ENCODE results near the gene PRKCSH.
A peak's percentile ranks its signal among the peaks of the same experiment; 100 is the strongest.
"Not testable (repeated sequence)": the region's sequence is repeated elsewhere in the genome, so short reads cannot be mapped to it uniquely, and the experiment has no call there.

Gene PRKCSH

GRCh38 chr19:11458236-11458900 lies 22.9 kb downstream of the PRKCSH start:
- Histone ChIP-seq H3K4me3 (ENCODE audit: low read depth, low read length) (no peak overlapping the region), H3K36me3 (ENCODE audit: control insufficient read depth in 2 of 2, insufficient read depth in 1 of 2, low read length in 2 of 2) (no peaks in the 10 kb centered on the region), H3K9me3 (ENCODE audit: control insufficient read depth, insufficient read depth, low read depth, low read length) (no peaks in the 10 kb centered on the region), H3K27ac (ENCODE audit: extremely low read depth, low read depth, low read length) (no peak overlapping the region), H3K4me1 (ENCODE audit: control insufficient read depth, insufficient read depth, low read length) (no peaks in the 10 kb centered on the region)
- POLR2A ChIA-PET, result interaction anchor here (0.9 kb wide), 1 partner anchor 23 kb away, joined by 3 read pairs; the partner anchor contains the start of gene ODAD3
- CTCF ChIA-PET, result interaction anchor here (1.0 to 1.1 kb wide), 2 partner anchors 15 to 77 kb away, joined by 4 to 7 read pairs; no protein-coding TSS in a partner anchor
- TF ChIP-seq ZNF23 (tag by site-specific recombination; IDR thresholded peaks at IDR 0.05; ENCODE audit: borderline replicate concordance) (no peak), ZFP3 (tag by site-specific recombination; IDR thresholded peaks at IDR 0.05; ENCODE audit: low read depth) (no peak), ZBTB11 (tag by site-specific recombination; conservative IDR thresholded peaks at IDR 0.05; ENCODE audit: low read depth) (no peak), ZNF350 (tag by site-specific recombination; IDR thresholded peaks at IDR 0.05) (no peak), HIC1 (tag by site-specific recombination; IDR thresholded peaks at IDR 0.05) (no peak), ZNF48 (tag by site-specific recombination; IDR thresholded peaks at IDR 0.05) (no peak), ZNF843 (tag by site-specific recombination; IDR thresholded peaks at IDR 0.05) (no peak), PATZ1 (tag by site-specific recombination; IDR thresholded peaks at IDR 0.05) (no peak)

GRCh38 chr19:11458912-11459311 lies 23.5 kb downstream of the PRKCSH start:
- TF ChIP-seq ZNF362 (tag by site-specific recombination; IDR thresholded peaks at IDR 0.05) (peak; percentile 91), ZNF335 (tag by site-specific recombination; conservative IDR thresholded peaks at IDR 0.05) (peak; percentile 52)
- ChIA-PET POLR2A (interaction anchor here (0.9 kb wide), 1 partner anchor 24 kb away, joined by 3 read pairs; the partner anchor contains the start of gene ODAD3), CTCF (interaction anchor here (0.6 to 1.4 kb wide), 7 partner anchors 12 to 1369 kb away, joined by 3 to 7 read pairs (median 4); no protein-coding TSS in a partner anchor)
- H3K9me3 ChIP-seq (ENCODE audit: control insufficient read depth, insufficient read depth, low read depth, low read length); H3K4me1 ChIP-seq (ENCODE audit: control insufficient read depth, insufficient read depth, low read length); H3K27ac ChIP-seq (ENCODE audit: extremely low read depth, low read depth, low read length); H3K4me3 ChIP-seq (ENCODE audit: low read depth, low read length); H3K36me3 ChIP-seq (ENCODE audit: control insufficient read depth in 2 of 2, insufficient read depth in 1 of 2, low read length in 2 of 2): not testable (repeated sequence)

GRCh38 chr19:11460207-11460606 lies 24.8 kb downstream of the PRKCSH start:
- POLR2A ChIA-PET, result no interaction called here
- no peak overlapping the region for H3K27ac ChIP-seq (ENCODE audit: extremely low read depth, low read depth, low read length)
- TF ChIP-seq BCL6B (tag by site-specific recombination; IDR thresholded peaks at IDR 0.05), result no peak
- TF ChIP-seq ZNF23 (tag by site-specific recombination; IDR thresholded peaks at IDR 0.05; ENCODE audit: borderline replicate concordance), result no peak
- no peak for TF ChIP-seq WT1 (tag by site-specific recombination; IDR thresholded peaks at IDR 0.05)
- TF ChIP-seq MEIS1 (CRISPR knock-in tag; IDR thresholded peaks at IDR 0.05; ENCODE audit: borderline replicate concordance), result no peak
- TF ChIP-seq ZNF544 (tag by site-specific recombination; IDR thresholded peaks at IDR 0.05), result no peak
- no peak for TF ChIP-seq PBX3 (CRISPR knock-in tag; IDR thresholded peaks at IDR 0.05)
- no peak for TF ChIP-seq ZNF121 (tag by site-specific recombination; IDR thresholded peaks at IDR 0.05)
- no peak for TF ChIP-seq ZNF548 (tag by site-specific recombination; IDR thresholded peaks at IDR 0.05)
- no peak for TF ChIP-seq BCL11B (tag by site-specific recombination; IDR thresholded peaks at IDR 0.05; ENCODE audit: low read depth)

More at GRCh38 chr19:11460207-11460606, 24.8 kb downstream of the PRKCSH start:
- no peaks in the 10 kb centered on the region for H3K4me1 ChIP-seq (ENCODE audit: control insufficient read depth, insufficient read depth, low read length)
- no peak overlapping the region for H3K4me3 ChIP-seq (ENCODE audit: low read depth, low read length)
- CTCF ChIA-PET, result interaction anchor here (0.6 to 1.4 kb wide), 4 partner anchors 17 to 100 kb away, joined by 3 to 5 read pairs (median 4); no protein-coding TSS in a partner anchor
- H3K36me3 ChIP-seq (ENCODE audit: control insufficient read depth in 2 of 2, insufficient read depth in 1 of 2, low read length in 2 of 2), result no peaks in the 10 kb centered on the region
- no peaks in the 10 kb centered on the region for H3K9me3 ChIP-seq (ENCODE audit: control insufficient read depth, insufficient read depth, low read depth, low read length)
